CD4-positive, alpha-beta T cell (primary cell): ENCODE data around the gene TRDMT1. TPM values are rescaled to one million over a fixed set of nuclear protein-coding genes. Genes with fewer than 3 reads are reported as not detected.

Source experiments
- ATAC-seq: fragments of 200-7000 bp; cut with Tn5 transposase; one replicate; pipeline ENCODE4 v1.10.0; 2022; ENCODE audit warnings: mild to moderate bottlenecking; ENCODE audit not compliant: poor library complexity
- CTCF ChIA-PET: fragments of 350-600 bp; sonication (Branson Sonifier 250); formaldehyde crosslinking; loops from one replicate; lab custom pipeline; 2021; ENCODE audit warnings: antibody characterized with exemption, inconsistent platforms; lab: Charles Lee
- POLR2A ChIA-PET: fragments of 350-600 bp; sonication (Branson Sonifier 250); formaldehyde crosslinking; loops from one replicate; lab custom pipeline; 2021; ENCODE audit warnings: antibody characterized with exemption, inconsistent platforms; lab: Charles Lee
- DNase-seq, 14 experiments: peaks; one replicate each; pipeline ENCODE4 v3.0.0-alpha.2; 2013 to 2020; ENCODE audit warnings: mixed read lengths in 2 of 14
- H3K27ac ChIP-seq, 2 donors: one replicate each; pipeline versions ENCODE4 v1.5.1 to v1.7.0; 2013; ENCODE audit warnings: low read length in 2 of 2, low read depth in 1 of 2, mild to moderate bottlenecking in 1 of 2
- H3K27me3 ChIP-seq, 2 experiments: 1 replicate in 1 of 2; 2 replicates in 1 of 2; pipeline versions ENCODE4 v1.6.1 to v1.7.0; 2013; ENCODE audit warnings: low read length in 2 of 2, control low read depth in 1 of 2, mild to moderate bottlenecking in 1 of 2, moderate library complexity in 1 of 2; ENCODE audit not compliant: insufficient read depth in 2 of 2, control insufficient read depth in 1 of 2
- H3K36me3 ChIP-seq: one replicate; pipeline ENCODE4 v1.6.1; 2013; ENCODE audit warnings: low read length, control low read depth; ENCODE audit not compliant: insufficient read depth
- H3K4me1 ChIP-seq: one replicate; pipeline ENCODE4 v1.6.1; 2013; ENCODE audit warnings: low read length, control low read depth; ENCODE audit not compliant: insufficient read depth
- H3K4me3 ChIP-seq: one replicate; pipeline ENCODE4 v1.5.1; 2013; ENCODE audit warnings: mild to moderate bottlenecking, low read length, moderate library complexity
- H3K9me3 ChIP-seq, 2 experiments: 1 replicate in 1 of 2; 2 replicates in 1 of 2; pipeline versions ENCODE4 v1.6.1 to v1.7.0; 2013; ENCODE audit warnings: low read length in 2 of 2, mild to moderate bottlenecking in 2 of 2, control low read depth in 1 of 2, moderate library complexity in 1 of 2; ENCODE audit not compliant: control insufficient read depth in 1 of 2, insufficient read depth in 1 of 2
- H3K27ac Mint-ChIP-seq: one replicate; pipeline ENCODE4 v1.8.0; 2020; ENCODE audit warnings: mixed read lengths
- H3K27me3 Mint-ChIP-seq: one replicate; pipeline ENCODE4 v1.8.0; 2021; ENCODE audit warnings: mixed read lengths
- H3K36me3 Mint-ChIP-seq: one replicate; pipeline ENCODE4 v1.8.0; 2021; ENCODE audit warnings: low read depth, mixed read lengths
- H3K4me1 Mint-ChIP-seq: one replicate; pipeline ENCODE4 v1.8.0; 2021; ENCODE audit warnings: low read depth, mixed read lengths
- H3K4me3 Mint-ChIP-seq: one replicate; pipeline ENCODE4 v1.8.0; 2020; ENCODE audit warnings: mild to moderate bottlenecking, mixed read lengths
- H3K9me3 Mint-ChIP-seq: one replicate; pipeline ENCODE4 v1.8.0; 2020; ENCODE audit warnings: mixed read lengths
- CTCF ChIP-seq: fragments of 200-600 bp; IDR thresholded peaks from one replicate; pipeline ENCODE4 v1.8.0; 2022; ENCODE audit warnings: antibody characterized with exemption, mild to moderate bottlenecking
- intact Hi-C, 2 experiments: fragments of 100-400 bp; cut with DNase I in 1 of 2; cut with micrococcal nuclease in 1 of 2; formaldehyde crosslinking; loops; one replicate each; pipeline versions ENCODE4 v1.15.1 to v1.9.0; 2023 to 2025; cut with DNase I, micrococcal nuclease
- total RNA-seq, 174 experiments: library from RNA in 2 of 174; stranded (reverse) in 2 of 174; gene quantifications; one replicate each; pipeline ENCODE4 v1.2.3 and lab custom pipeline; 2021 to 2026

The TRDMT1 gene
- total RNA-seq, 2 experiments from 2014 or later: 20.3 to 21.3 TPM

- no peak for TF ChIP-seq CTCF
- Histone ChIP-seq H3K4me3 (no peak overlapping the region), H3K27ac (no peak overlapping the region), H3K4me1 (no peaks in the 10 kb centered on the region), H3K27me3 (no peaks in the 10 kb centered on the region), H3K9me3 (no peaks in the 10 kb centered on the region), H3K36me3 (no peaks in the 10 kb centered on the region)
- H3K27me3 Mint-ChIP-seq: no peaks in the 10 kb centered on the region
- H3K4me1 Mint-ChIP-seq: peaks cover 8% of the 10 kb centered on the region
- ChIA-PET POLR2A (no interaction called here), CTCF (no interaction called here)
- H3K36me3 Mint-ChIP-seq: no peaks in the 10 kb centered on the region
- no peak for ATAC-seq
- H3K9me3 Mint-ChIP-seq: no peaks in the 10 kb centered on the region
- no peak overlapping the region for H3K27ac Mint-ChIP-seq
- intact Hi-C loops: no loop called here
- H3K4me3 Mint-ChIP-seq: no peak overlapping the region
- DNase-seq: no peak
These were observed 67.2 kb downstream of the TRDMT1 start for GRCh38 chr10:17134282-17134681.

GRCh38 chr10:17129741-17130140 is 71.7 kb downstream of the TRDMT1 start, which contains the start of gene CUBN:
Gene CUBN (minus strand): TSS chr10:17129811. CDS start chr10:17129765, 46 bp downstream.
- intact Hi-C loops: no loop called here
- TF ChIP-seq CTCF: no peak
- no peak within 1 kb of the TSS for H3K27ac Mint-ChIP-seq
- no peaks in the 10 kb centered on the region for H3K27me3 Mint-ChIP-seq
- H3K4me1 Mint-ChIP-seq: peaks cover 4% of the 10 kb centered on the region
- no peaks in the 10 kb centered on the region for H3K36me3 ChIP-seq
- CTCF ChIA-PET: interaction anchor here (0.6 kb wide), 1 partner anchor 10 kb away, joined by 5 read pairs; no protein-coding TSS in a partner anchor
- H3K9me3 Mint-ChIP-seq: no peaks in the 10 kb centered on the region
- H3K4me3 Mint-ChIP-seq: no peak within 1 kb of the TSS
- no peak within 1 kb of the TSS for H3K27ac ChIP-seq
- no peaks in the 10 kb centered on the region for H3K27me3 ChIP-seq
- peaks cover 24% of the 10 kb centered on the region for H3K36me3 Mint-ChIP-seq
- POLR2A ChIA-PET: no interaction called here
- H3K4me3 ChIP-seq: no peak within 1 kb of the TSS
- DNase-seq (no peak), ATAC-seq (no peak)
- H3K9me3 ChIP-seq: no peaks in the 10 kb centered on the region
- no peaks in the 10 kb centered on the region for H3K4me1 ChIP-seq

GRCh38 chr10:17128261-17128660 is 73.2 kb downstream of the TRDMT1 start:
- no peak for ATAC-seq
- CTCF ChIA-PET: no interaction called here

More at GRCh38 chr10:17128261-17128660, 73.2 kb downstream of the TRDMT1 start:
- POLR2A ChIA-PET: no interaction called here
- Histone ChIP-seq H3K9me3 (no peaks in the 10 kb centered on the region), H3K27ac (no peak overlapping the region), H3K4me3 (no peak overlapping the region), H3K27me3 (no peaks in the 10 kb centered on the region), H3K4me1 (no peaks in the 10 kb centered on the region), H3K36me3 (no peaks in the 10 kb centered on the region)
- intact Hi-C loops: no loop called here
- H3K27me3 Mint-ChIP-seq: no peaks in the 10 kb centered on the region
- peak in 2 of 14 experiments; percentile 8 to 15 for DNase-seq
- TF ChIP-seq CTCF: no peak
- H3K36me3 Mint-ChIP-seq: peaks cover 34% of the 10 kb centered on the region
- H3K4me3 Mint-ChIP-seq: no peak overlapping the region
- H3K27ac Mint-ChIP-seq: no peak overlapping the region
- H3K4me1 Mint-ChIP-seq: no peaks in the 10 kb centered on the region
- H3K9me3 Mint-ChIP-seq: no peaks in the 10 kb centered on the region
